Stimulated activated CD4-positive, alpha-beta T cell treated with anti-CD3 and anti-CD28 coated beads, TNF-alpha, amount 100 ng/mL, for 4 hours (primary cell): ENCODE results near the gene ANKRD44.
A peak's percentile ranks its signal among the peaks of the same experiment; 100 is the strongest.

Experiments
- DNase-seq, 3 experiments: peaks; one replicate each; pipeline ENCODE4 v3.0.0-alpha.2; 2020; ENCODE audit warnings: low read depth in 3 of 3

ANKRD44 gene

DNA sequence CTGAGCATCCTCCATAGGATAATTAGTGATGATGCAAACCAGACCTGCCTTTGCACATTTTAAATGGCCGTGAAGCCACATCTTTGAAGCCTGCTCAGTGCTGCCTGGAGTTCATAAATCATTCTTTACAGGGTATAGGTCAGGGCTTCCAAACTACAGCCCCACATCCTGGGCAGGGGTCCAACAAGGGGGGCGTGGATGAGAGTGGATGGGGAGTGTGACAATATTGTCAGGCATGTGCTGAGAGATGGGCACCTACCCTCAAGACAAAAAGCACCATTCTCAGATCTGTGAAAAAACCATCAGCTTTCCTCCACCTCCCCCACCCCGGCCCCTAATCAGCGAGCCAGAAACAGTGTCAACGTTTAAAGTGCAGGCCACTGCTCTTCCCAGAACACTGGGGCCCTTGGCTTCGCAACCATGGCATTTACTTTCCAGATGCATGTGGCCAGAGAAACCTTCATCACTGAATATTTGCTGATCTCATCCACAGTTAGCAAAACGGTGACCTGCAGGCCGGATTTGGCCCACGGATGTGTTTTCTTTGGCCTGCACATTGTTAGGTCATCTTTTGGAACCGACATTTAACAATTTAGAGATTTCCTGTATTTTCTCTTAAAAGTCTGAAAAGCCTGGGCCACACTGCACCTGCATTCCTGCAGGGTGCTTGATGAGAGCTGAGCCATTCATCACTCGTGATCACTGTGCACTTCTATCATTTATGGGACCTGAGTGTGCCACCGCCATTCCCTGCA lies 130.7 kb downstream of the ANKRD44 start:
- DNase-seq = no peak

DNA sequence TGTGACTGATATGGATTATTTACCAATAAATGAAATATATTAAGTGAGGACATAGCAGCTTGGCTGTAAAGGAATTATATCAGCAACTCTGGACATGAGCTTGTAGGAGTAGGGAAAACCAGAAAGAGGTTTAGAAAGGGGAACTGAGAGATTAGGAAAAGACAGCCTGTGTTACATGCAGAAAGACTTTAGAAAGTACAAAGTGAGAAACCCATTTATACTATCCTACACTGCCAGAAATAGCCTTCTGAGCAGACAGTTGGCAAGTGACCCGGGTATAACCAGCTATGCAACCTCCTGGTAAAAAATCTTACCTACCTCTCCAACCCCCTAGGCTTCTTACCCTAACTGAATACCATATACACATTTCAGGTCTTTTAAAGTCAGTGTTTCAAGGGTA lies 134.1 kb downstream of the ANKRD44 start:
- DNase-seq = no peak

DNA sequence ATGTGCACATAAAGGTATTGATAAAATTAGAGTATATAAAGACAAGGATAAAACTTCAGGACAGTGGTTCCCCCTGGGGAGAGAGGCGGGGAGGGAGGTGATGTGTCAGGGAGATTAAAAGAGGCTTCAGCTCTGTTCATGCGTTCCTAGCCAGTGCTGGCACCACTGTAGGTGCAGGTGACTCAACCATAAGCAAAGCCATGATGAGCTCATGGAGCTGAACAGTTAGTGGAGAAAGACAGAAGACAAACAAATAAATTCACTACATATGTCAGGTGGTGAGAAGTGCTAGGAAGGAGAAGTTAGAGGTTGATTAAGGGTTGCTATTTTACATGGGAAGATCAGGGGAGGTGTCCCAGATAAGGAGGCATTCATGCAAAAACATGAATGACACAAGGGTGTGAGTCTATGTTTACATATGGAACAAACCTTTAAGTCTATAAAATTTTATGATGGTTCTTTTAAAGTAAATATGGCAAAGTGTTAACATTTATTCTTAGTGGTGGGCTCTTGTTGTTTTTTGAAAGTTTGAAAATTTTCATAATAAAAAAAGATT lies 136.0 kb downstream of the ANKRD44 start:
- DNase-seq = no peak

DNA sequence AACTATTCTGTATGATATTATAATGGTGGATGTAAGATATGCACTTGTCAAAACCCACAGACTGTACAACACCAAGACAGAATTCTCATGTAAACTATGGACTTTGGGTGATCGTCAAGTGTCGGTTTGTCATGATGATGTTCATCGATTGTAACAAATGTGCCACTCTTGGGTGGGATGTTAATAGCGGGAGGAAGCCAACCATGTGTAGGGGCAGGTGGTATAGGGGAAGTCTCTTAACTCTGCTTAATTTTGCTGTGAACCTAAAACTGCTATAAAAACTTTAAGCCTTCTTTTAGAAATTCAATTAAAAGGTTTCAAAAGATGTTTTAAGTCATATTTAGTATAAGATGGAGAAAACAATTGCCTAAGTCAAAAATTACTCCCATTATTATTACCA lies 139.0 kb downstream of the ANKRD44 start:
- DNase-seq = no peak

DNA sequence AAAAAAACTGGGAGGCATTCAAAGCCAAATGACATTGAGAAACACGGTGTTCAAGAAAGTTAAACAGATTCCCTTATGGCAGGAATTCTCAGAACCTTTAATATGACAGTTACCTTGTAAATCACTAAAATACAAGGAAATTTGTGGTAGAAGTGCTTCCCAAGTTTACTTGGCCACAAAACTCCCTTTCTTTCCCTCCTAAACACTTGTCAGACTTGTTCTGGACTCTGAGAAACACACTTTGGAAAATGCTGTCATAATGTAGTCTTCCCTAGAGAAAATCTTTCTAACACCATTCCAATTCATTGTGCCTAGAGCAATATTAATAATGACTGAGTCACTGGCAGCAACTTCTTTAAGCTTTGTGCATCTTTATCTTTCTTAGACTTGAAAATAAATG lies 140.4 kb downstream of the ANKRD44 start:
- DNase-seq = no peak

DNA sequence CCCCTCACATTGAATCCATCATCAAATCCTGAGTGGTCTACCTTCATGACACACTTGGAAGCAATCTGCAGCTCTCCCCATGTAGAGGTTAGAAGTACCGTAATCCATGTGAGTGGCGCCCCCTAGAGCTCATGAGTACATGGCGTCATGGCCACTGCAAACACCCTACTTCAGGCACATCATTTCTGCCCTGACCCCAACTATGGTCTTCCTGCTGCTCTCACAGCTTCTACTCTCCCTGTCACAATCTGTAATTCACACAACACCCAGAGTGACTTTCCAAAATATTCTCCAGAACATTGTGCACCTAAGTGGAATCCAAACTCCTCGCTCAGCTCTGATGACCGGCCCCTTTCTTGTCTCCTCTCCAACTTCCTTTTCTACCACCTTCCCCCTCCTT lies 141.9 kb downstream of the ANKRD44 start:
- peak; percentile 39 to 55 (median 48) for DNase-seq

DNA sequence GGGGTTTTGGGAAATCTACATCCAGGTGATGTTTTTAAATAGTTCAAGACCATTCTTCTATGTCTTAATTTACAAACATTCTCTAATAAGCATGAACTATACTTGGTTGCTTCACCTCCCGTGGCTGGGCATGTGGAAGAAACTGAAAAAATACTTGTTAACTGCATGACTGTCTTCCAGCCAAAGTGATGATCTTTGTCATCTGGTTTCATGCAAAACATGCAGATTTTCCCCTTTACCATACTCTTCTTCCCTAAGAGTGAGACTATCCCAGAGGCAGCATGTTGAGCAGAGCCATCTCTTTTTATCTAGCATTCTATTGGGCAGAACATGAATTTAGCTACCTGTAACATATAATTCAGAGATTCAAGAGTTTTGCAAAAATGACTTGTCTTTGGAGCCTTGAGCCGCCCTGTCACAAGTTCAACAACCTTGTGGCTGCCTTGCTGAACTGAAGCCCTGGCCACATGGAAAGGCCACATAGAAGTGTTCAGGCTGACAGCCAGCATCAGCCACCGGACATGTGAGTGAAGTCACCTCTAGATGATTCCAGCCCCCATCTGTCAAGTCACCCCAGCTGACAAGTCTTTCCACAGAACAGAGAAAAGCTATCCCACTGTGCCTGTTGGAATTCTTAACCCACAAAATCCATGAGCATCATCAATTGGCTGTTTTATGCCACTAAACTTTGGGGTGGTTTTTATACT lies 142.8 kb downstream of the ANKRD44 start:
- no peak for DNase-seq

DNA sequence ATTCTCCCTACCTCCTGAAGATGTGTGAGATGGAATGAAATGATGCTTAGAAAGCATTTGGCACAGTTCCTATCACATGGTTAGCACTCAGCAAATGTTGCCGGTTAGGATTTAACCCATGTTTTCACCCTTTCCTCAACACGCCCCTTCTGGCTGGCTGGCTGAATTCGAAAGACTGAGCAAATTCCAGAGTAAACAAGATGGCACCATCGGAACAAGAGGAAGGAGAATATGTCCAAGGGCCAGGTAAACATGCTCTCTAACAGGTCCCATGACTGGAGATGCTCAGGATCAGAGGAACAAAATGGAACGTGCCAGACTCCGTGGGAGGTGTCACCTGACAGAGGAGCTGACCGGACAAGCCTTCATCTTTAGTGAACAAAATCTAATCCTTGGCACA lies 145.6 kb downstream of the ANKRD44 start:
- DNase-seq = no peak

DNA sequence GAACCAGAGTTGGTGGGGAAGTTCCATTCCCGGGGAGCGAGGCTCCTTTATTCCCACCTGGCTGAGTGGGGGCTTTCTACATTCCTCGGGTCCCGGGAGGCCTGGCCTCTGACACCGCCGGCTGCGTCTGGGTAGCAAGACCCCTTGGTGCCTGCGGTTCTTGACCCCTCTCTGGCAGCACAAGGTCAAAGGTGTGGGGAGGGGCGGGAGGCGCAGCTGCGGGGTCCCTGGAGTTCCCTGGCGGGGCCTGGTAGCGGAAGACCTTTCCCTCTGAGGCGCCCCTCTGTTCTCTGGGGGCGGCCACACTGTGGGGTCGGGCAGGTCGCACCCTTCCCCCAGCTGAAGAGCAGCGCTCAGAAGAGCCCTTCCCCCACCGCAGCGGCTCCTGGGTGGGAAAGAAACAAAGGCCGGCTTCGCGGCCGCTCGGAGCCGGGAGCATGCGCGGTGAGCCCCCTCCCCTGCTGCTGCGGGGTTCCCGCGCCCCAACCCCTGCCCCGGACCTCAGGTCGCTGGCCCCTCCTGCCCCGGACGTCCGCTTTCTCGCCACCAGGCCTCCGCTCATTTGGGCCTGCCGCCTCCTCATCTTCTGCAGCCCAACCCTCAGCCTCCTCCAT lies 146.3 kb downstream of the ANKRD44 start:
- no peak for DNase-seq

DNA sequence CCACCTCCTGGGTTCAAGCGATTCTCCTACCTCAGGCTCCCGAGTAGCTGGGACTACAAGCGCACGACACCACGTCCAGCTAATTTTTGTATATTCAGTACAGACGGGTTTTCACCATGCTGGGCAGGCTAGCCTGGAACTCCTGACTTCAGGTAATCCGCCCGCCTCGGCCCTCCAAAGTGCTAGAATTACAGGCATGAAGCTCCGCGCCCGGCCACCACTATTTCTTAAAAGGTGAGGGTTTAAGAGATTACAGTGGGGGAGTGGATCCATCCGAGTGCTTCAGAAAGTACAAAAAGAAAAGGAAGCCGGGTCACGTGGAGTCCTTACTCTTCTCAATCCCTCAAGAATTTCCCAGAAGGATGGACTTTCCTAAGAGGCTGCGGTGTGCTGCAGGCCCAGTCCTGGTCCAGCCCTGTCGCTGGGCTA lies 146.9 kb downstream of the ANKRD44 start:
- no peak for DNase-seq

DNA sequence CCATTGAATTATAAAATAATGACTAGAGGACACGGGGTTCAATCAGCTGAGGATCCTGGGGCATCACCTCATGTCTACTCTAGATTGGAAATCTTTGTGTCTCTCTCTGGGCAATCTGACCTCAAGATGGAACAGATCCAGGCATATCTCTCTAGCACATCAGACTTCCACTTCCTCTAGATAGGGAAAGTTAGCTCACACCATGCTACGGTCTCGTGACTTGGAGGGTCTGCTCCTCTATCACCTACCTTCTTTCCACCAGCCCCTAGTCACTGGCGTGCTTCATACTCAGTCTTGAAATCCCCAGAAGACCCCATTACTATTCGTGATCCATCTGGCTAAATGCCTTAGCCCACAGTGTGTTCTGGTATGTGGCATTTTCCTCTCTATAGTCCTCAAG lies 148.8 kb downstream of the ANKRD44 start:
- no peak for DNase-seq

DNA sequence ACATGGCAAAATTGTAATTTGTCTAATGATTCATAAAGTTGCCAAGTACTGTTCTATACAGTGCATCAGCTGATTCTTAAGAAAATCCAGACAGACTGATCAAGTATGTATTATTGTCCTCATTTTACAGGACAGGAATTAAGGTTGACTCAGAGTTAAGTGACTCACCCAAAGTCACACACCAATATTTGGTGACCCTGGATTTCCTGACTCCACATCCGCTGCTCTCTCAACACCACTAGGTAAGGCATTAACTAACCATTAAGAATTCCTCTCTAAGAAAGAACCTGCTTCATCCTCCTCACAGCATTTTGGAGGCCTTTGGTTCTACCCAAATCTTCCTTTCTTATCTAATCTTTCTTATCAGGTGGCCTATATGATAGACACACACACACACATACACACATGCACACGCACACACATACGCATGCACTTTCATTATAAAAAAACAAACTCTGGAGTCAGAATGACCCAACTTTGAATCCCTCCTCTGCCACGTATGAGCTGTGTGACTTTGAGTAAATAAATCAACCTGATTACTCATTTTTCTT lies 150.8 kb downstream of the ANKRD44 start:
- no peak for DNase-seq

DNA sequence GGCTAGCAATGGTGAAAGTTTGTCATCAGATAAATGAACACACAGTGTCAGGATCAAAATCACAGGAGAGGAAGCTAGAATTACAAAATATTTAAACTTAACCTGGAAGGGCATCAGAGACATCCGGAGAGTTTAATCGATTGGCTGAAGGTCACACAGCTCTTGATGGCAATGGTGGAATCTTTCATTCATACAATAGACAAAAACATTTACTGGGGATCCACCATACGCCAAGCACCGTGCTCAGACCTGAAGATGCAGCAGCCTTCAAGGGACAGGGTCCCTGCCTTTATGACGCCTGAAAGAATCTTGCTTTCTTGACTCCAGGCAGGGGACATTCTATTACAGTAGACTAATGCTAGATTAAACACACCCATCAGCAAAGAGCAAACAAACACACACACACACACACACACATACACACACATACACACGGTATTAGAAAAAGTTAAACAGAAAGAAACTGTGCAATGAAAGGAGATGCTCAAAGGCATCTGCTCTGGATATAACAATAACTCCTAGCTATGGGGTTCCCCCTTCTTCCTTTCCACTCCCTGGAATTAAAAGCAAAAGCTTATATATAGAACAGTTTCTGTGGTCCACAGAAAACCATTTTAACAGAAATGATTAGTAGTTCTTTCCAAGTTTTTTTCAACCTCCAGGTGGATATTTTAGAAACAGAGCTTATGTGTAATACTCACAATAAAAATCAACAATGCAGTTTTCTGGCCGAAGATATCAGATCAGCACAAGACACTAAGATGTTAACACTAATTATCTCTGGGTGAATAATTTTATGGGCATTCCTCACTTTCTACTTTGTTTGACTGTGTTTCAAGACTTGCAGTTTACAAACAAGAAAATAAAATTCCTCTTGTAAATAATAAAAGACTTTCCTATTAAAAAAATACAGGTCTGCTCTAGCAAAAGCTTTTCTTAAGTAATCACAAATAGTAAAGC lies 151.7 kb downstream of the ANKRD44 start:
- DNase-seq = no peak

DNA sequence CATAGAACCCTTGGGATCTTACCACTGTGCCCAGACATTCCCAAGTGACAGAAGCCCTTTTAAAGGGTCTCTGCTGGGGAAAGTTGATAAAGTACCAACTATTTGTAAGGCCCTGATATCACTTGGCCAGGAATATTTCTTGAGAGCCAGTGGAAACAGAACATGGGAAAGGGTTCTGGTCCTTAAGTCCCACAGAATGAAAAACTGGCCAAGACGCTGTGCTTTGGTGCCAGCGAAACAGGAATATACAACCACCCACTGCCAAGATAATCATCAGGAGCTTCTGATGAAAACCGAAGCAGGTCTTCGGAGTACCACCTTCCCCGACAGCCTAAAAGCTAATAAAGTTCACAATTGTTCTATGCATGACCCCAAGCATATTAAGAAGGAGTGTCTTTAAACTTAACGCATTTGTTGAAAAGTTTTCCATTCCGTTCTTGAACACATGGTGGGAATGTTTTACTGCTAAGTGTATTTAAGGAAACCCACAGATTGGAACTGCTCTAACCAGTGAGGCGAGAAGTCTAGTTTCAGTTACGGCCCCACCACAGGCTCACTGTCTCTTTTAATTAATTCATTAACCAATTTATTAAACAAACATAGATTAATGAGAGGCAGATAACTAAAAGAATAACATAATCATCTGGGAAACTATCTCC lies 152.6 kb downstream of the ANKRD44 start:
- no peak for DNase-seq

DNA sequence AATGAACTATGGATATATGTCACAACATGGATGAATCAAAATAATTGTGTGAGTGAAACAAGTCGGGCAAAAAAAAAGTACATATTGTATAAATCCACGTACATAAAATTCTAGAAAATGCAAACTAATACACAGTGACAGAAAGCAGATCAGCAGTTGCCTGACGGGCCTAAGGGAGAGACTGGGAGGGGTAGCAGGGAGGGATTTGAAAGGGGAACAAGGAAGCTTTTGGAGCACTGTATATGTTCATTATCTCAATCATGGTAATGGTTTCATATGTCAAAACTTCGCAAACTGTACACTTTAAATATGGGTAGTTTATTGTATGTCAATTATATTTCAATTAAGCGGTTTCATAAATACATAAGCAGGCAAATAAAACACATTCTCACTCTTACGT lies 153.8 kb downstream of the ANKRD44 start:
- DNase-seq = no peak

DNA sequence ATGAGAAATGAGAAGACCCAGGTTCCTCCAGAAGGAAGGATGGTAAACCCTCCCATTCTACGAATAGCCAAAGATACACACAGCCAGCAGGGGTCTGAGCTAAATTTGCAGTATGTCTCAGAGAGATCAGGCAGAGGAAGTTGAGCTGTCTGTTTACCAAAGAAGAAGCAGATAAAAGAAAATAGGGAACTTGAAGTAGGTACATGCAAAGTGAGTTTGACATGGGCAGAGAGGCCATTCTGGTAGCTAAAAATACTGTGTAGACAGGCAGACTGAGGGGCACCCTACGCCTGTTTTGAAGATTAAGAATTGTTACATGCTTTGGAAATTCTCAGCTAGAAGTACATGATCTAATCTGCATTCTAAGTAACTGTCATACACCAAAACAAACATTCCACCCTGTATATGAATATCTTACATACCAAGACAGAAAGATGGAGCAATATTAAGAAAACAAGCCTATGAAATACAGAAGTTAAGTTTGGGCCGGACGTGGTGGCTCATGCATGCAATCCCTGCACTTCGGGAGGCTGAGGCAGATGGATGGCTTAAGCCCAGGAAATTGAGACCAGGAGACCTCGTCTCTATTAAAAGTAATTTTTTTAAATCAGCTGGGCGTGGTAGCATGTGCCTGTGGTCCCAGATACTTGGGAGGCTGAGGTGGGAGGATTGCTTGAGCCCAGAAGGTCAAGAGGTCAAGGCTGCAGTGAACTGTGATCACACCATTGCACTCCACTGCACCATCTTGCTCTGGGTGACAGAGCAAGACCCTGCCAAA lies 157.9 kb downstream of the ANKRD44 start:
- DNase-seq = no peak

DNA sequence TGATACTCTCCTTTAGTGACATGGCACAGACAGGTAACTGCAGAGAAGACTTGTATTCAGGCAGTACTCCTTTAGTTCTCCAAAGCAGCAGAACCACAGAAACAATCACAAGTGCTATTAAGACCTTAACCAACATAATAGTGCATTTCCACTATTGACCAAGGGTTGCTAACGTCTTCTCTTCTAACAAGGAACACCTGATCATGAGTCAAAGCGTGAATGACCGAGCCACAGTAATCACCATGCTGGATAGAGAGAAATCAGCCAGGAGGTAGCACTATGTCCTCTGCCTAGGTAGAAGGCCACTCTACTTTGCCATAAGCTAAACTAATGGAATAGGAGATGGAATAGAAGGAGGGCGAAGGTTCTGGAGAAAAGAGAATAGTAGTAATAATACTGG lies 161.0 kb downstream of the ANKRD44 start:
- no peak for DNase-seq

DNA sequence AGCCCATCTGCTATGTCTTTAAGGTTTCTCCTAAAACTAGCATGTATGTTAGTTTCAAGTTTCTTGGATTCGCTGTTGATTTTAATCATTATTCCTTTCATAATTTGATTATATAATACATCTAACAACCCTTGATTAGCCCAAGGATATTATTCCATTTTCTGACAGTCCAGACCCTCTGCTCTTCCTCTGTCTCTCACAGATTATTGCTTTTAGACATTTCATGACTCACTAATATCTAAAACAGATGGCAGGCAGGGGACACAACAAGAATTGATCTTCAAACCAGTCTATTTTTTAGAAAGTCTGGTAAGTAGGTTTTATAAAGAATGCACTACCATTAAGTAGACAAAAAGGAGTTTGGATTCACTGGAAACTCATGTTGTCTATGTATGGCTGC lies 162.2 kb downstream of the ANKRD44 start:
- DNase-seq = no peak

DNA sequence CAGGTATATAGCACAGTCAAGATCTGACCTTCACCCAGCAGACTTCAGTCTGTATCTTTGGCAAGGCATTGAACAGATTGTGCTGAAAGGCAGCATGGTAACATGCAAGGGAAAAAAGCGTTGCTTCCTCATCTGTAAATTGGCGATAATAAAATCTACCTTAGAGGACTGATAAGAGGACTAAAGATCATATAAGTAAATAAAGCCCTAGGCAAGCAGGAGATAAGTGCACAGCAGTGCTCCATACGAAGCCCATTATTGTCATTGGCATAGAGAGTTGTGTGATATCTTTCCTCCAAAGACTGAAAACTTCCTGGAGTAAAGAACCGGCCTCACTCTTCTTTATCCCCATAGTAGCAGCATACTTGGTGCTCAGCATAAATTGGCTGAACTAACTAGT lies 162.6 kb downstream of the ANKRD44 start:
- no peak for DNase-seq

DNA sequence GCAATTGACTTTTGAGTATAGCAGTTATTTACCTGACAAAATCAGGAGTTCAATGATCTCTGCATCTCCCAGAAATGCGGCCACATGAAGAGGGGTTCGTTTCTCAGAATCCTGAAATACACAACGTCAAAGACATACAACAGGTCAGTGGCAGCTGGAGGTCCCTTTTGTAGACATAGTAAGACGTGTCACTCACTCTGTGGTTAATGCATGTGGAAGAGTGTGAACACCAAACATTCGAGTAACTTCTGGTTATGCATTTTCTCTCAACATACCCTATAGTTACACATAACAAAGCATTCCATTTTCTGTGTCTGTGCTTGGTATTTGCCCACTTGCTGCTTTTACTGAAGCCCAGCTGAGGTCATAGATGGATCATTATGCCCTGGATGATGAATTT lies 163.6 kb downstream of the ANKRD44 start:
- DNase-seq = no peak
